GM18526 (cell line): ENCODE measurements around the gene TDRD3.

Experiments
- POLR2A ChIP-seq: IDR thresholded peaks from 3 replicates; pipeline ENCODE4 v1.6.1; 2011; ENCODE audit not compliant: insufficient read length; ENCODE audit errors: extremely low read depth

The TDRD3 gene

GRCh38 chr13:60583196-60583888, 186.3 kb downstream of the TDRD3 start:
- no peak for TF ChIP-seq POLR2A

GRCh38 chr13:60583911-60584753, 187.1 kb downstream of the TDRD3 start:
- TF ChIP-seq POLR2A = no peak

DNA sequence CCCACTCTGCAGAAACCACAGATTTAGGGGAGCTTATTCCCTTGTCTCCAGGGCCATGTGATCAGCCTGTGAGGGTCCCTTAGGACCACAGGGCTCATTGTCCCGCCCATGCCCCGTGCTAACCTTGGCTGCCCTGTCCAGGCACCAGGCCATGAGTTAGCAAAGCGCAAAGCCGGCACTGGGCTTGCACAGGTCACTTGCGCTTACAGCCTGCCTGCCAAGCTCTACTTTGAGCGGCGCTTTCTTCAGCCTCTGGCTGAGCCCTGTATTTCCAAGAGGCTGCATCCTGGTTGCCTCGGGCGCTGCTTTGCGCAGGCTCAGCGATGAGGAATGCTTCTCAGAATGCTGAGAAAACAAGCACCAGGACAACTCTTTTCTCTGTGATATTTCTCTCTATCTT, 188.0 kb downstream of the TDRD3 start:
- TF ChIP-seq POLR2A = no peak

GRCh38 chr13:60590800-60591747, 194.1 kb downstream of the TDRD3 start:
- TF ChIP-seq POLR2A = no peak

- TF ChIP-seq POLR2A = no peak
Measured at GRCh38 chr13:60603049-60603448, 206.0 kb downstream of the TDRD3 start.

- no peak for TF ChIP-seq POLR2A
Measured at GRCh38 chr13:60604058-60604457, 207.0 kb downstream of the TDRD3 start.

DNA sequence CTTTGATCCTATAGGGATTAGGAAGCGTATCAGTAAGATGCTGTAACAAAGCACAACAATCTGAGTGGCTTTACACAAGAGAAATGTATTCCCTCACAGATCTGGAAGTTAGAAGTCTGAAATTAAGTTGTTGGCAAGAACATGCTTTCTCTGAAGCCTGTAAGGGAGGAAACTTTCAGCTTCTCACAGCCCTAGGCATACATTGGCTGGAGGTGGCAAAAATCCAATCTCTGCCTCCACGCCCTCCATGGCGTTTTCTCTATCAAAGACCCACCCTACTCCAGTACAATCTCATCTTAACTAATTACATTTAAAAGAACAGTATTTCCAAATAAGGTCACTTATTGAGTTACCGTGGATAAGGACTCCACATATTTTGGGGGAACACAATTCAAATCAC, 211.9 kb downstream of the TDRD3 start:
- TF ChIP-seq POLR2A = no peak

DNA sequence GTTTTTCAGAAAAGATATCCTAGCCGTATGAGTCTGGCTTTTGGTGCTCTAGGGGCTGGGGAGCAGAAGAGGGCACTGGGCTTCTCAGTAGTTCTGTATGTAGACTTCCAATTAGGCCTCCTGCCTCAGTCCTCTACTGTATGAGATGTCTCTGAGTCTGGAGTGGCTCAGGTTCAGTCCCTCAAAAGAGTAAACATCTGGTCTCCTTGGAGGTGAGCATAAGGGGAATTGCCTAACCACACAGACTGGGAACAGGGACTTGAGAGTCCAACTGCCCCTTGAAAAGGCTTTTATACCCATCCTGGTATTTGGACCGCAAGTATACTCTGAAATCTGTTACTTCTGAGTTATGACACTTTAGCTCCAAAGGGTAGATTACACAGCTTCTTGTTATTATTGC, 214.5 kb downstream of the TDRD3 start:
- TF ChIP-seq POLR2A = no peak

- no peak for TF ChIP-seq POLR2A
Measured at GRCh38 chr13:60612593-60612992, 215.6 kb downstream of the TDRD3 start.

DNA sequence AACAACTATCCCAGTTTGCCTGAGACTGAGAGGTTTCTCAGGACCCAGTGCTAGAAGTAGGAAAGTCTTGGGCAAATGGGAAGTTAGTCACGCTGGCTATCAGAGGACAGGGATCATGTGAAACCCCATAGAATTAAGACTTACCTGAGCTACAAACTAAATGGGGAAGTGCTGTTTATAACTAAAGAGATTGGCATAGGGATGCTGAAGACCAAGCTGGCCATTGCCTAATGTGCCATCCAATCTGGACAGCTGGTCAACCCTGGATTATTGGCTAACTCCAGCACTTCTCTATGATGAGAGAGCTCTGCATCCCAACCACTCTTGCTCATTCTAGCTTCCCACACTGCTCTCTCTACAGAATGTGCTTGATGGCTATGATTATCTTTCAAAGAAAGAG, 216.1 kb downstream of the TDRD3 start:
- no peak for TF ChIP-seq POLR2A

DNA sequence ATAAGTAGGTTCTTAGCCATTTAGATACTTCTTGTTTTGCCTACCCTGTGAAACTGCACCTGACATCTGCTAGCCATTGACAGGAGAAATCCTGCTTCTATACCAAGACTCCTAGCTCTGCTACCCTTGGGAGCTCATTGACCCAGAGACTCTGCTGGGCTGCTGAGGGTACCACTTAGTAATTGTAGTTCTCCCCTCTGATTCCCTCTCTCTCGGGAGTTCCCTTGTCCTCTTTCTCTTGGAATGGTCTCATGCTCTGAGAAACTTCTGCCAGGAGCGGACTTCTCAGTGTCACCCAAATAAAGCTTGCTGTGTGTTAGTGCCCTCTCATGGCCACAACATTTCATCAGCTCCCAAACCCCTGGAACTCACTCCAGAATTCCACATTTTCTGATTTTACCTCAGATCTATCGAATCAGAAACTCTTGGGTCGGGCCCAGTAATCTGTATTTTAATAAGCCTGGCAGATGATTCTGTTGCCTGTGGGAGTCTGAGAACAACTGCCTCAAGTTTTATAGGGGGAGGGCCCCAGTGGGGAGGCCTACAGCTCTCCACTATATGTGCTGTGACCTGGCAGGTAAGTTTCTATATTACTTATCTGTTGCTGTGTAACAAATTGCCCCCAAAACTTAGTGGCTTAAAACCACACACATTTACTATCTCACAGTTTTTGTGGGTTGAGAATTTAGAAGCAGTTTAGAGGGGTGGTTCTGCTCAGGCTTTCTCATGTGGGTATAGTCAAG, 221.1 kb downstream of the TDRD3 start:
- no peak for TF ChIP-seq POLR2A

DNA sequence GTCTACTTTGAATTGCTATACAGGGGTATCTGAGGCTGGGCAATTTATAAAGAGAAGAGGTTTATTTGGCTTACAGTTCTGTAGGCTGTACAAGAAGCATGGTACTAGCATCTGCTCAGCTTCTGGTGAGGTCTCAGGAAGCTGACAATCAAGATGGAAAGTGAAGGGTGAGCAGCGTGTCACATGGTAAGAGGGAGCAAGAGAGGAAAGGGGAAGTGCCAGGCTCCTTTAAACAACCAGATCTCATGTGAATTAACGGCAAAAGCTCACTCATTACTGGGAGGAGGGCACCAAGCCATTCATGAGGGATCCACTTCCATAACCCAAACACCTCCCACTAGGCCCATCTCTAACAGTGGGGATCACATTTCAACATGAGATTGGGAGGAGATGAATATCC, 222.4 kb downstream of the TDRD3 start:
- TF ChIP-seq POLR2A = no peak

DNA sequence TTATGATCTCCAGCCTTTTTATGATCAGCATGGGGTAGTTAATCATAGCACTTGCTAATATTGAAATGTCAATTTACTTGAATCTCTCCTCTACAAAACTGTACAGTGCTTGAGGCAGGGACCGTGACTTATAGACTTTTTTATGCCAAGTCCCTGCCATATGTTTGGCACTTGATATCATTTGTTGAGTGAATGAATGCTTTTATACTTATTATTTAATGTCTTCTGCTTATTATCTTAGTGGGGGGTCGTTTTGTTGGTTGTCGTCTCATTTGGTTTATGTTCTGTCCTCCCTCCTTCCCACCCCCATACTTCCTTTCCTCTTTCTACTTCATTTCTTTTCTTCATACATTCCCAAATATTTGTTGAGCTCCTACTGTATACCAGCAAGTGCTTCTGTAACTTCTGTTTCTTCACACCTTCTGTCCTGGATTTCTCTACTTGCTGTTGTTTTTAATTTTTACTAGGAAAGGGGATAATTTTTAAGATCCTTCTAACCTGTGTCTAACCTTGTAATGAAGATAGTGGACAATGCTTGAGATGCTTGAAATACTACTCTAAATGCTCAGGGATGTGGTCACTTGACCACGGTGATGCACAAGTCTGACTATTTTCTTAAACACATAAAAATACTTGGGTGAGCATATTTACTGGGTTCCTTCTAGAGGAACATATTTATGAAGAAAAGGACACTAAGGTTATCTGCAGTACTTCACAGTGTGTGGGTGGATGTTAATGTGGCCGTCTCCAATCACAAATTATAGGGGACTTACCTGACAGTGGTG, 223.8 kb downstream of the TDRD3 start:
- no peak for TF ChIP-seq POLR2A

GRCh38 chr13:60623151-60623550, 226.1 kb downstream of the TDRD3 start:
- no peak for TF ChIP-seq POLR2A
